Measurements from ENCODE around the gene TMEM150B.

The TMEM150B gene

DNA sequence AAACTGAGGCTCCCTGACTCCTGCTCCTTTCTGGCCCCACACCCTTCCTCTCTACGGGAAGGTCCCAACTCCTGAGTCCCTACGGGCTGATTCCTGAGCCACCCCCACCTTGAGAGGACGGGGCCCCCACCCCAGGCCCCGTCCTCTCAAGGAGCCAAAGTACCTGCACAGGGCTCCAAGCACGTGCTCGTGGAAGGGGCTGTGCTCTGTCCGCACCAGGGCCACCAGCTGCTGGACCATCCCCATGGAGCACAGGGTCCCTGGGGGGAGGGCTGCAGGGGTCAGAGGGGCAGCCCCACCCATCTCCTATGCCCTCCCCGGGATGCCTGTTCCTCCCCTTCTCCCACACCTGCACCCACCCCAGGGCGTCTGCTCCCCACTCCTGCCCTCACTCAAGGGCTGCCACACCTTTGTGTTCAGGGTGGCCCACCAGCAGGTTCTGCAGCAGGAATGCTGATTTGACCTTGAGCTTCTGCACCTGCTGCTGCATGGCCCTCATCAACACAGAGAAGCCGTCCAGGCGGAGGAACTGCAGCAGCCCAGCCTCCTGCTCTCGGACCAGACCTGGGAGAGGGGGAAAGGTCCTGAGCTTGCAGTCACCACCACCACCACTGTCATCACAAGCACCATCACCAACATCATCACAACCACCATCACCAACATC, 59.3 kb downstream of the TMEM150B start:
- no peak for TF ChIP-seq EZH2phosphoT487 (IDR thresholded peaks at IDR 0.05; ENCODE audit: borderline replicate concordance, low read length)
- TF ChIP-seq, protein P1, sequence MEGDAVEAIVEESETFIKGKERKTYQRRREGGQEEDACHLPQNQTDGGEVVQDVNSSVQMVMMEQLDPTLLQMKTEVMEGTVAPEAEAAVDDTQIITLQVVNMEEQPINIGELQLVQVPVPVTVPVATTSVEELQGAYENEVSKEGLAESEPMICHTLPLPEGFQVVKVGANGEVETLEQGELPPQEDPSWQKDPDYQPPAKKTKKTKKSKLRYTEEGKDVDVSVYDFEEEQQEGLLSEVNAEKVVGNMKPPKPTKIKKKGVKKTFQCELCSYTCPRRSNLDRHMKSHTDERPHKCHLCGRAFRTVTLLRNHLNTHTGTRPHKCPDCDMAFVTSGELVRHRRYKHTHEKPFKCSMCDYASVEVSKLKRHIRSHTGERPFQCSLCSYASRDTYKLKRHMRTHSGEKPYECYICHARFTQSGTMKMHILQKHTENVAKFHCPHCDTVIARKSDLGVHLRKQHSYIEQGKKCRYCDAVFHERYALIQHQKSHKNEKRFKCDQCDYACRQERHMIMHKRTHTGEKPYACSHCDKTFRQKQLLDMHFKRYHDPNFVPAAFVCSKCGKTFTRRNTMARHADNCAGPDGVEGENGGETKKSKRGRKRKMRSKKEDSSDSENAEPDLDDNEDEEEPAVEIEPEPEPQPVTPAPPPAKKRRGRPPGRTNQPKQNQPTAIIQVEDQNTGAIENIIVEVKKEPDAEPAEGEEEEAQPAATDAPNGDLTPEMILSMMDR (IDR thresholded peaks at IDR 0.05; ENCODE audit: low read depth, low read length, poor library complexity, severe bottlenecking), result no peak
- H3K27me3 ChIP-seq (ENCODE audit: control insufficient read depth, low read length), result no peaks in the 10 kb centered on the region

DNA sequence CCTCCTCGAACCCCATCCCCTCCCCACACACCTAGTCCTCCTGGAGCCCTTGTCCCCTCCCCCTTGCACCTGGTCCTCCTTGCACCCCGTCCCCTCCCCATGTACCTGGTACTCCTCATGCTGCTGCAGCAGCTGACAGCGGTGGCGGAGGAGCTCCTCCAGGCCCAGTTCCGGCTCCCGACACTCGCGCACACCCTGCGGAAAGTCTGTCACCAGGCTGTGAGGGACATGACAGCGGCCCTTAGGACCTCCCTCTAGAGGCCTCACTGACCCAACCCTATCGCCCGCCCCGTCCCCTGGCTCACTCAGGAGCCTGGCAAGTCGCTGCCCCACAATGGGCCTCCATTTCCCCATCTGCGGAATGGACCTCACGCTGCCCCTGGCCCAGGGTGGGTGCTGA, 60.0 kb downstream of the TMEM150B start:
- peaks cover 7% of the 10 kb centered on the region; the same call in 1 of the 2 replicates for H3K9me3 ChIP-seq (ENCODE audit: control insufficient read depth, insufficient read depth, low read length)
- H3K36me3 ChIP-seq (ENCODE audit: control insufficient read depth, low read length), result no peaks in the 10 kb centered on the region

More for the DNA sequence above, 59.3 kb downstream of the TMEM150B start:
- Histone ChIP-seq H3K9me3 (ENCODE audit: control insufficient read depth, insufficient read depth, low read length) (peaks cover 7% of the 10 kb centered on the region; the same call in 1 of the 2 replicates), H3K4me3 (ENCODE audit: low read length) (no peak overlapping the region), H3K79me2 (ENCODE audit: control insufficient read depth, low read length) (peaks cover 5% of the 10 kb centered on the region), H3F3A (ENCODE audit: control insufficient read depth, insufficient read depth) (peaks cover 13% of the 10 kb centered on the region; the same call in 1 of the 2 replicates), H4K20me1 (ENCODE audit: control insufficient read depth, insufficient read depth, low read depth, low read length) (no peaks in the 10 kb centered on the region), H3K4me2 (ENCODE audit: low read length) (no peak overlapping the region), H3K27ac (ENCODE audit: low read depth, low read length) (no peak overlapping the region), H3K9me2 (replicated peaks; ENCODE audit: control insufficient read depth, low read length) (no peaks in the 10 kb centered on the region), H3K36me3 (ENCODE audit: control insufficient read depth, low read length) (no peaks in the 10 kb centered on the region), H3K4me1 (ENCODE audit: control insufficient read depth, low read length) (no peaks in the 10 kb centered on the region)

DNA sequence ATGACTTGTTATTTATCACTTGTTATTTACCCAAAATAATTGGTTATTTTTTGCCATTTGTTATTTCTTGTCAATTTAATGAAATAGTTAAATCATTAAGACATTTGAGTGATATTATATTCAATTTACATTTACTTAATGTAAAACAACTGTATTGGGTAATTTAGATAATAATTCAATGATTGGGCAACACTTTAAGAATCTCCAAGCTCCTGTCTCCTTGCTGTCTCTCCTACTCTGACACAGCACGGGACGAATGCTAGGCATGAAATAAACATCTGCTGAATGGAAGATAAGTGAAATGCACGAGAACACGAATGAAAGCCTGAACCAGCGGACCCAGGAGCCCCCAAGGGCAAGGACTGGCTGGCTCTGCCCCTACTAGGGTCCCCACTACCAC, 60.6 kb downstream of the TMEM150B start:
- no peaks in the 10 kb centered on the region for H4K20me1 ChIP-seq (ENCODE audit: control insufficient read depth, insufficient read depth, low read depth, low read length)
- H3K9me3 ChIP-seq (ENCODE audit: control insufficient read depth, insufficient read depth, low read length), result peaks cover 7% of the 10 kb centered on the region; the same call in 1 of the 2 replicates
- peaks cover 5% of the 10 kb centered on the region for H3K79me2 ChIP-seq (ENCODE audit: control insufficient read depth, low read length)
- peaks cover 13% of the 10 kb centered on the region; the same call in 1 of the 2 replicates for H3F3A ChIP-seq (ENCODE audit: control insufficient read depth, insufficient read depth)
- no peak overlapping the region for H3K27ac ChIP-seq (ENCODE audit: low read depth, low read length)
- H3K36me3 ChIP-seq (ENCODE audit: control insufficient read depth, low read length), result no peaks in the 10 kb centered on the region
- TF ChIP-seq, protein P1 (IDR thresholded peaks at IDR 0.05; ENCODE audit: low read depth, low read length, poor library complexity, severe bottlenecking), result no peak
- no peak for TF ChIP-seq EZH2phosphoT487 (IDR thresholded peaks at IDR 0.05; ENCODE audit: borderline replicate concordance, low read length)
- H3K9me2 ChIP-seq (replicated peaks; ENCODE audit: control insufficient read depth, low read length), result no peaks in the 10 kb centered on the region
- no peaks in the 10 kb centered on the region for H3K27me3 ChIP-seq (ENCODE audit: control insufficient read depth, low read length)
- no peak overlapping the region for H3K4me2 ChIP-seq (ENCODE audit: low read length)
- H3K4me1 ChIP-seq (ENCODE audit: control insufficient read depth, low read length), result peaks cover 13% of the 10 kb centered on the region
- H3K4me3 ChIP-seq (ENCODE audit: low read length), result no peak overlapping the region

More for the DNA sequence above, 60.0 kb downstream of the TMEM150B start:
- peaks cover 6% of the 10 kb centered on the region for H3K4me1 ChIP-seq (ENCODE audit: control insufficient read depth, low read length)
- no peak for TF ChIP-seq EZH2phosphoT487 (IDR thresholded peaks at IDR 0.05; ENCODE audit: borderline replicate concordance, low read length)
- TF ChIP-seq, protein P1 (IDR thresholded peaks at IDR 0.05; ENCODE audit: low read depth, low read length, poor library complexity, severe bottlenecking), result no peak
- H3K9me2 ChIP-seq (replicated peaks; ENCODE audit: control insufficient read depth, low read length), result no peaks in the 10 kb centered on the region
- no peaks in the 10 kb centered on the region for H3K27me3 ChIP-seq (ENCODE audit: control insufficient read depth, low read length)
- H3K27ac ChIP-seq (ENCODE audit: low read depth, low read length), result no peak overlapping the region
- no peaks in the 10 kb centered on the region for H4K20me1 ChIP-seq (ENCODE audit: control insufficient read depth, insufficient read depth, low read depth, low read length)
- H3F3A ChIP-seq (ENCODE audit: control insufficient read depth, insufficient read depth), result peaks cover 13% of the 10 kb centered on the region; the same call in 1 of the 2 replicates
- no peak overlapping the region for H3K4me2 ChIP-seq (ENCODE audit: low read length)
- peaks cover 5% of the 10 kb centered on the region for H3K79me2 ChIP-seq (ENCODE audit: control insufficient read depth, low read length)
- no peak overlapping the region for H3K4me3 ChIP-seq (ENCODE audit: low read length)

All from DOHH2 (cell line).